ENCODE results near the gene AIG1. TPM values are rescaled to one million over a fixed set of nuclear protein-coding genes. Genes with fewer than 3 reads are reported as not detected.

The AIG1 gene
- total and polyA plus RNA-seq, 2 experiments from 2014 or later, result 92.8 to 102 TPM

DNA sequence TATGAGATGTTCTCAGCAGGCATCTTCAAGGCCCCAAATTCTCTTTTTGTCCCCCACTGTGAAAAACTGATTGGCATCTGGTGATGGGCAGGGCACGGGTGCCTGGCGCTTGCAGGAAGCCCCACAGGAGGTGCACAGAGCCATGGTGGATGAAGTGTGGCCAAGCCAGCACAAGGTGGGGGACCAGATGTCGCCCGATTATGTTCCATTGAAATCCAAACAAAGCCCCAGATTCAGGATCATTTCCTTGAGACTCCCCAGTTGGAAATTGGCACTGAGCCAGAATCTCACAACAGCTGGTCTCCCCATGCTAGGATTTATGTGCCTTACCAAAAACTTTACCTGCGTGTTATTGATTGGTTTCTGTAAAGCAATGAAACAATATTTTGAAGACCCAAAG is 203.7 kb downstream of the AIG1 start:
- Histone ChIP-seq H3K9me3 (ENCODE audit: low read depth) (no peaks in the 10 kb centered on the region), H3K79me2 (no peaks in the 10 kb centered on the region), H3K4me2 (no peak overlapping the region), H4K20me1 (ENCODE audit: insufficient read depth, poor library complexity, severe bottlenecking) (no peaks in the 10 kb centered on the region), H3K27me3 (no peaks in the 10 kb centered on the region), H3K27ac (peak overlapping the region; percentile 79), H2AFZ (no peak overlapping the region), H3K9me2 (replicated peaks; ENCODE audit: insufficient read depth) (no peaks in the 10 kb centered on the region), H3K36me3 (replicated peaks; ENCODE audit: insufficient read depth, low read depth) (no peaks in the 10 kb centered on the region), H3K4me1 (ENCODE audit: insufficient read depth) (peaks cover 10% of the 10 kb centered on the region), H3K4me3 (no peak overlapping the region)
- DNase-seq (ENCODE audit: low spot score), result no peak
- TF ChIP-seq, protein P1, sequence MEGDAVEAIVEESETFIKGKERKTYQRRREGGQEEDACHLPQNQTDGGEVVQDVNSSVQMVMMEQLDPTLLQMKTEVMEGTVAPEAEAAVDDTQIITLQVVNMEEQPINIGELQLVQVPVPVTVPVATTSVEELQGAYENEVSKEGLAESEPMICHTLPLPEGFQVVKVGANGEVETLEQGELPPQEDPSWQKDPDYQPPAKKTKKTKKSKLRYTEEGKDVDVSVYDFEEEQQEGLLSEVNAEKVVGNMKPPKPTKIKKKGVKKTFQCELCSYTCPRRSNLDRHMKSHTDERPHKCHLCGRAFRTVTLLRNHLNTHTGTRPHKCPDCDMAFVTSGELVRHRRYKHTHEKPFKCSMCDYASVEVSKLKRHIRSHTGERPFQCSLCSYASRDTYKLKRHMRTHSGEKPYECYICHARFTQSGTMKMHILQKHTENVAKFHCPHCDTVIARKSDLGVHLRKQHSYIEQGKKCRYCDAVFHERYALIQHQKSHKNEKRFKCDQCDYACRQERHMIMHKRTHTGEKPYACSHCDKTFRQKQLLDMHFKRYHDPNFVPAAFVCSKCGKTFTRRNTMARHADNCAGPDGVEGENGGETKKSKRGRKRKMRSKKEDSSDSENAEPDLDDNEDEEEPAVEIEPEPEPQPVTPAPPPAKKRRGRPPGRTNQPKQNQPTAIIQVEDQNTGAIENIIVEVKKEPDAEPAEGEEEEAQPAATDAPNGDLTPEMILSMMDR (IDR thresholded peaks at IDR 0.05; ENCODE audit: poor library complexity), result no peak
- TF ChIP-seq EZH2 (IDR thresholded peaks at IDR 0.05; ENCODE audit: borderline replicate concordance) (no peak), EZH2phosphoT487 (IDR thresholded peaks at IDR 0.05; ENCODE audit: low read depth, severe bottlenecking, unreplicated experiment) (no peak)
- 52% methylated on average over 5 of the region's 5 CpGs for WGBS (ENCODE audit: low lambda C conversion rate, missing lambda C conversion rate)

DNA sequence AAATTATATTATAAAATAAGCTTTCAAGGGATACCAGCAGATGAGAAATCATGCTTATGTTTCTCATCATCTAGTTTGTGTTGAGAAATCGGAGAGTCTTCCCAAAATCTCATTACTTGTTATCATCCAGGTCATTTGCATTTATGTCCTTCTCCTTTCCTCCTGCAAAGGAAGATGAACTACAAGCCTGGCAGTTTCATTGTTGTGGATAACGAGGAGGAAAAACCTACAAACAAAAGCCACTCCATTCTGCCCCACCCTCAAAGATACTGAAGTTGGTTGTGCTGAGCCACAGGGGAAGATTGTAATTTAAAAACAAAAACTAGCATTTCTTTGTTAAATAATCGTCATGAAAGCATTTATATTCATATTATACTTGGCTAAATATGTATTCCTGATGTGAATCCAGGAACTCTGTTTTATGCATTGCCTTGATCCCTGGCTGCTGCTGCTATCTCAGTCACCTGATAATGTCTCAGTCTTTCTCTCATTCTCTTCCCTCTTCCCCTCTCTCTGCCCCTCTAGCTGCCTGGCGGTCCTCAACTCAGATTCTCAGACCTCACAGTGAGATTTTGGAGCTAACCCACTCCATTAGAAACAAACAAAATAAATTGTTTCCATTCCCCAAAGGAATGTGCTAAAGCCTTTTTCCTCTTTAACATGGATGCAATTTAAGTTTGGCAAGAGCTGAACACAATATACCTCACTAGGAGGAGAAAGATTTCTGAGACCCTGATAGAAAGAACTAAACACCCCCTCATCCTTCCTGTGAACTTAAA is 204.5 kb downstream of the AIG1 start:
- H3K27ac ChIP-seq, result peak overlapping the region; percentile 79
- no peak overlapping the region for H2AFZ ChIP-seq
- H3K9me2 ChIP-seq (replicated peaks; ENCODE audit: insufficient read depth), result no peaks in the 10 kb centered on the region
- no peak overlapping the region for H3K4me3 ChIP-seq
- H4K20me1 ChIP-seq (ENCODE audit: insufficient read depth, poor library complexity, severe bottlenecking), result no peaks in the 10 kb centered on the region
- H3K79me2 ChIP-seq, result no peaks in the 10 kb centered on the region
- H3K4me1 ChIP-seq (ENCODE audit: insufficient read depth), result peaks cover 12% of the 10 kb centered on the region
- TF ChIP-seq, protein P1 (IDR thresholded peaks at IDR 0.05; ENCODE audit: poor library complexity), result no peak
- TF ChIP-seq EZH2phosphoT487 (IDR thresholded peaks at IDR 0.05; ENCODE audit: low read depth, severe bottlenecking, unreplicated experiment) (no peak), EZH2 (IDR thresholded peaks at IDR 0.05; ENCODE audit: borderline replicate concordance) (no peak)
- no peaks in the 10 kb centered on the region for H3K27me3 ChIP-seq
- H3K9me3 ChIP-seq (ENCODE audit: low read depth), result no peaks in the 10 kb centered on the region
- H3K36me3 ChIP-seq (replicated peaks; ENCODE audit: insufficient read depth, low read depth), result no peaks in the 10 kb centered on the region
- H3K4me2 ChIP-seq, result peak overlapping the region; percentile 14
- WGBS (ENCODE audit: low lambda C conversion rate, missing lambda C conversion rate), result 47% methylated on average over 4 of the region's 4 CpGs
- peak; percentile 21 for DNase-seq (ENCODE audit: low spot score)

DNA sequence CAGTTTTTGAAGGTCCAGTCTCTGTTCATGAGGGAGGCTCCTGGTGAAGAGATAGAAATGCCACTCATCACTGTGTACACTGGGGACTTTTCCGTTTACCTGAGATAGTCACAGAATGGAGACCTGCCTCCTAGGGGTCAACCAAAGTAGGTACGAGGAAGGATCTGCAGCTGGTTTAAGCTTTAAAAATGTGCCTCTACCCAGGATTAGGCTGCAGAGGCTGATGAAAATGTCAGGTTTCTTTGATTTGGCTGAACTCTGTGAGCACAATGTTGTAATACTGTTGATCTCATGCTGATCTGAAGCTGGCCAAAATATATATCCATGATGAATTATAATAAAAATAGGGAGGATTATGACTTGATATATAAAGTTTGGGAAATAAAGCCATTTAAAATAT is 207.1 kb downstream of the AIG1 start:
- no peak overlapping the region for H3K4me3 ChIP-seq
- H3K27ac ChIP-seq, result no peak overlapping the region
- H3K27me3 ChIP-seq, result no peaks in the 10 kb centered on the region
- H3K4me2 ChIP-seq, result no peak overlapping the region
- H2AFZ ChIP-seq, result no peak overlapping the region
- no peaks in the 10 kb centered on the region for H3K9me2 ChIP-seq (replicated peaks; ENCODE audit: insufficient read depth)
- no peak for DNase-seq (ENCODE audit: low spot score)
- H3K4me1 ChIP-seq (ENCODE audit: insufficient read depth), result peaks cover 16% of the 10 kb centered on the region
- H3K9me3 ChIP-seq (ENCODE audit: low read depth), result no peaks in the 10 kb centered on the region
- no peaks in the 10 kb centered on the region for H4K20me1 ChIP-seq (ENCODE audit: insufficient read depth, poor library complexity, severe bottlenecking)
- 81% methylated on average over 2 of the region's 2 CpGs for WGBS (ENCODE audit: low lambda C conversion rate, missing lambda C conversion rate)
- H3K79me2 ChIP-seq, result no peaks in the 10 kb centered on the region
- H3K36me3 ChIP-seq (replicated peaks; ENCODE audit: insufficient read depth, low read depth), result no peaks in the 10 kb centered on the region
- TF ChIP-seq EZH2phosphoT487 (IDR thresholded peaks at IDR 0.05; ENCODE audit: low read depth, severe bottlenecking, unreplicated experiment), result no peak
- TF ChIP-seq, protein P1 (IDR thresholded peaks at IDR 0.05; ENCODE audit: poor library complexity), result no peak
- TF ChIP-seq EZH2 (IDR thresholded peaks at IDR 0.05; ENCODE audit: borderline replicate concordance), result no peak

Data from hepatocyte (in vitro differentiated cells).